NCI-H1436 (cell line): Measurements from ENCODE around the gene C8B.

ENCODE experiments used
- DNase-seq: peaks from one replicate; lab custom pipeline; 2025; lab: John Stamatoyannopoulos, UW

C8B gene

GRCh38 chr1:56965916-56966697, at the start of gene C8B:
Gene C8B, minus strand, starts transcription at chr1:56966015. Its CDS starts 67 bp downstream, at chr1:56965948.
- DNase-seq = no peak

- DNase-seq = no peak
Measured at GRCh38 chr1:57015071-57015470, 49.3 kb upstream of the C8B start.

GRCh38 chr1:57013522-57013921, 47.7 kb upstream of the C8B start:
- no peak for DNase-seq

GRCh38 chr1:57012315-57012714, 46.5 kb upstream of the C8B start:
- DNase-seq = no peak

- DNase-seq = no peak
Measured at GRCh38 chr1:57010511-57010910, 44.7 kb upstream of the C8B start.

GRCh38 chr1:57007948-57008347, 42.1 kb upstream of the C8B start:
- no peak for DNase-seq

GRCh38 chr1:57007472-57007871, 41.7 kb upstream of the C8B start:
- DNase-seq = no peak

- no peak for DNase-seq
Measured at GRCh38 chr1:57003398-57004139, 37.8 kb upstream of the C8B start.

- no peak for DNase-seq
Measured at GRCh38 chr1:56995414-56996100, 29.7 kb upstream of the C8B start.

GRCh38 chr1:56993475-56993874, 27.7 kb upstream of the C8B start:
- DNase-seq = no peak

GRCh38 chr1:56992318-56993125, 26.7 kb upstream of the C8B start:
- no peak for DNase-seq

GRCh38 chr1:56991576-56991975, 25.8 kb upstream of the C8B start:
- no peak for DNase-seq

- no peak for DNase-seq
Measured at GRCh38 chr1:56986397-56986796, 20.6 kb upstream of the C8B start.

- no peak for DNase-seq
Measured at GRCh38 chr1:56985857-56986256, 20.0 kb upstream of the C8B start.

GRCh38 chr1:56983484-56983883, 17.7 kb upstream of the C8B start:
- no peak for DNase-seq

- no peak for DNase-seq
Measured at GRCh38 chr1:56979986-56980755, 14.4 kb upstream of the C8B start.

- no peak for DNase-seq
Measured at GRCh38 chr1:56978819-56979218, 13.0 kb upstream of the C8B start.

GRCh38 chr1:56977910-56978309, 12.1 kb upstream of the C8B start:
- DNase-seq = no peak

GRCh38 chr1:56975446-56975845, 9.6 kb upstream of the C8B start:
- DNase-seq = no peak

- no peak for DNase-seq
Measured at GRCh38 chr1:56973923-56974742, 8.3 kb upstream of the C8B start.
